Fibroblast of skin of back (primary cell): Measurements from ENCODE around the gene DYNLRB1. TPM values are rescaled to one million over a fixed set of nuclear protein-coding genes. Genes with fewer than 3 reads are reported as not detected.
"Not testable (repeated sequence)": the region's sequence is repeated elsewhere in the genome, so short reads cannot be mapped to it uniquely, and the experiment has no call there.

Experiments used
- DNase-seq: peaks from one replicate; pipeline ENCODE4 v3.0.0-alpha.2; 2013
- polyA plus RNA-seq, 2 experiments: library from polyadenylated mRNA; unstranded; fragments of 120-200 nt; gene quantifications; one replicate each; pipeline ENCODE4 v1.2.1, GENCODE V29; 2013; ENCODE audit not compliant: insufficient read length in 2 of 2

DYNLRB1 gene
- 238 TPM for polyA plus RNA-seq (2013, experiment 1 of 2; ENCODE audit: insufficient read length)
- 234 TPM for polyA plus RNA-seq (2013, experiment 2 of 2; ENCODE audit: insufficient read length)

DNA sequence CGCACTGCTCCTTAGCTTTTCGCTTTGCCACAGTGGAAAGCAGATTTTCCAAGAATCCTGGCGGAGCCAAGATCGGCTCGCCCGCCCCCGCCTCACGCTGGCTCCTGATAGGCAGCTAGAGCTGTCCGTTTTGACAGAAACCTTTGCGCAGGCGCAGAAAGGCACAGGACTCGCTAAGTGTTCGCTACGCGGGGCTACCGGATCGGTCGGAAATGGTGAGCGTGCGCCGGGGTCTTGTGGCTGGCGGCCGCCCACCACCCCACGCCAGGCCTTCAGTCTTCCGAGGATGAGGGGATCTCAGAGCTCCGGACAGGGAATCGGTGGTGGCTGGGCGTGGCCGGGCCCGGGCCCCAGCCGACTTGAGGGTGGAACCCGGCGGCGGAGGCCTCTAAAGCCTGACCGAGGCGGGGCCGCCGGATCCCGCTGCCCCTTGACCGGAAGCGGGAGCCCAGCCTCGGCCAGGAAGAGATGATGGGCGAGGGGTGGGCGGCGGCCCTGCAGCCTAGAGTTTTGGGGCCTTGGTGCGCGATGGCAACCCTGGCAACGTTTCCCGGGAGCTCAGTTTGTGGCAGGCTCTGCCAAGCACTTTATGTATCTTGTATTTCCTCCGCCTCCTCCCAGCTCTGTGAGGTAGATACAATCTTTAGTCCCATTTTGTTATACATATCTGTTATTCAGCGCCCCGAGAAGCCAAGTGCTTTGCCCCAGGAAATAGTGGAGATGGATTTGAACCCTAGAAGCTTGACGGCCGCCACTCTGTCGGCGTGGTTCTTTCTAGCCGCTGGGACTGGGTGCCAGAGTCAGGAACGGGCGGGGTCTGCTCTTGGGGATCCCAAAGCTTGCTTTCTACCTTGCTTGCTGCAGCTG lies at the start of gene DYNLRB1:
Gene DYNLRB1 (plus strand): TSS at position 176 of the 867 bp plus-strand sequence. CDS start 37 bp downstream, at position 213.
- peak; percentile 96 for DNase-seq

- DNase-seq: peak; percentile 23
These were observed 47.3 kb upstream of the DYNLRB1 start for GRCh38 chr20:34468951-34469350.

GRCh38 chr20:34472246-34472925 lies 43.8 kb upstream of the DYNLRB1 start:
- peak; percentile 83 for DNase-seq

DNA sequence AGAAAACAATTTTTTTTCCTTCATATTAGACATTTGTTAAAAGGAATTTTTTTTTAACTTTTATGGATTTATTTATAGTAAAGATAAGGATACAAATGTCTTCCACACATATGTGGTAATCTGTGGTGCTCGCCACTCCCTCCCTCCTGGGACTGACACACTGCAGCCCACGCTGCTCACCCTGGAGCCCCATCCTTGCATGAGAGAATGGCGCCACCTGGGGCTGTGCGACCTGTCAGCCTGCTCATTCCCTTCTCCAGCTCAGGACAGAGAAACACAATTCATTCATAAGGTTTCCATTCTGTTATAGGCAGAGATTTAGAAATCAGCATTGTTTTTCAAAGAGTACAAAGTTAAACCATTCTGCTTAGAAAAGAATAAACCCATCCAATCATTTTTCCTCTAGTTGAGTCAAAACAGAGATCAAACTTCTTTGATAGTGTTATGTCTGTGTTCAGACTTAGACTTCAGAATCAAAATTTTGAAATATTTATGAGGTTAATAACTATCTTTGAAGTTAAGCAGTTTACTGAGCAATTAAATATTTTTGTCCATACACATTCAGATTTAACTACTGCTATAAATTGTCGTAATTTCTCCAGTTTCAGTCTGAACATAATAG lies 42.8 kb upstream of the DYNLRB1 start:
- peak; percentile 54 for DNase-seq

- DNase-seq: peak; percentile 48
These were observed 40.1 kb upstream of the DYNLRB1 start for GRCh38 chr20:34475979-34476736.

- no peak for DNase-seq
These were observed 36.6 kb upstream of the DYNLRB1 start for GRCh38 chr20:34479627-34480026.

GRCh38 chr20:34482154-34482553 lies 34.1 kb upstream of the DYNLRB1 start:
- not testable (repeated sequence) for DNase-seq

DNA sequence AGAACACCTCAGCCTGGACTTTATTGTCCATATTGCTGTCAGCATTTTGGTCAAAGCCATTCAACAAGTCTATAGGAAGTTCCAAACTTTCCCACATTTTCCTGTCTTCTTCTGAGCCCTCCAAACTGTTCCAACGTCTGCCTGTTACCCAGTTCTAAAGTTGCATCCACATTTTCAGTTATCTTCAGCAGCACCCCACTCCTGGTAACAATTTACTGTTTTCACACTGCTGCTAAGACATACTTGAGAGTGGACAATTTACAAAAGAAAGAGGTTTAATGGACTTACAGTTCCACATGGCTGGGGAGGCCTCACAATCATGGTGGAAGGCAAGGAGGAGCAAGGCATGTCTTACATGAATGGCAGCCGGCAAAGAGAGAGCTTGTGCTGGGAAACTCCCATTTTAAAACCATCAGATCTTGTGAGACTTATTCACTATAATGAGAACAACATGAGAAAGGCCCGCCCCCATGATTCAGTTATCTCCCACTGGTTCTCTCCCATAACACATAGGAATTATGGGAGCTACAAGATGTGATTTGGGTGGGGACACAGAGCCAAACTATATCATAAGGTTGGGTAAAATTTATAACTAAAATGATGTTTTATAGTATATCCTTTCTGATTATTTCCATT lies 32.5 kb upstream of the DYNLRB1 start:
- not testable (repeated sequence) for DNase-seq

GRCh38 chr20:34485068-34485634 lies 31.1 kb upstream of the DYNLRB1 start:
- DNase-seq: no peak

GRCh38 chr20:34491226-34491931 lies 24.8 kb upstream of the DYNLRB1 start:
- DNase-seq: no peak

DNA sequence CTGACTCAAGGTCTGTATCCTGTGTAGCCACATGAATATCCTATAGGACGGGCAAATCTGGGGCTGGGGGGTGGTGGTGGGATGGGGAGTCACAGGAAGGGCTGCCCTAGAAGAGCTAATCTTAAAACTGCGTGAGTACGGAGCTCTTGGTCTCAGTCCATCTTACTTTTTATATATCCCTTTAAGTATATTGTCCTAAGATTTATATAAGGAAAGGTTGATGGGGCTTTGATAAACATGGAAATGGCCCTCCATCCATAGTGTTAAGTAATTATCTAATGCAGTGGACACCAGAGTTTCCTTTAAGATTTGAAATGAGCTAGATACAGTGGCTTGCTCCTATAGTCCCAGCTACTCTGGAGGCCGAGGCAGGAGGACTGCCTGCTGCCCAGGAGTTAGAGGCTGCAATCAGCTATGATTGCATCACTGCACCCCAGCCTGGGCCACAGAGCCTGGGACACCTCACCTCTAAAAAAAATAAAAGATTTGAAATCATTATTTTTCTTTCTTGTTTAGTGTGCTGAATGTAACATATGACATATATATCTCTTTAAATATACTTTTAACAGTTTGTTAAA lies 24.2 kb upstream of the DYNLRB1 start:
- DNase-seq: no peak

- DNase-seq: no peak
These were observed 22.6 kb upstream of the DYNLRB1 start for GRCh38 chr20:34493646-34494045.

DNA sequence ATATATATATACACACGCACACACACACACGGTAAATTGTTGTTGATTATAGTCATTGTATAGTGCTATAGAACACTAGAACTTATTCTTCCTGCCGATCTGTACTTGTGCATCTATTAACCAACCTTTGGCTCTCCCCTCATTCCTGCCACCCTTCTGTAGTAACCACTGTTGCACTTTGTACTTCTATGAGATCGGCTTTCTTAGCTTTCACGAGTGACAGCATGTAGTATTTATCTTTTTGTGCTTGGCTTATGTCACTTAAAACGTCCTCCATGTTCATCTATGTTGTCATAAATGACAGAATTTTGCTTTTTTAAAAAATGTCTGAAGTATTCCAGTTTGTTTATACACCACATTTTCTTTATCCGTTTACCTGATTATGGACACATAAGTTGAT lies 20.9 kb upstream of the DYNLRB1 start:
- DNase-seq: no peak

DNA sequence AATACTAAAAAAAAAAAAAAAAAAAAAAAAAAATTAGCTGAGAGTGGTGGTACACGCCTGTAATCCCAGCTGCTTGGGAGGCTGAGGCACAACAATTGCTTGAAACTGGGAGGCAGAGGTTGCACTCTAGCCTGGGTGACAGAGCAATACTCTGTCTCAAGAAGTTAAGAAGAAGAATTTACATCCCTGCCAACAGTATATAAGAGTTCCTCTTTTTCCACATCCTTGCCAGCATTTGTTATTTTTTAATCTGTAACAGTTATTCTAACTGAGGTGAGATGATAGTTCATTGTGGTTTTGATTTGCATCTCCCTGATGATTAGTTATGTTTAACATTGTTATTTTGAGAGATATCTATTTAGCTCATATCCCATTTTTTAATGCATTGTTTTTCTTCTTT lies 20.3 kb upstream of the DYNLRB1 start:
- DNase-seq: no peak

- DNase-seq: not testable (repeated sequence)
These were observed 18.6 kb upstream of the DYNLRB1 start for GRCh38 chr20:34497596-34497995.

DNA sequence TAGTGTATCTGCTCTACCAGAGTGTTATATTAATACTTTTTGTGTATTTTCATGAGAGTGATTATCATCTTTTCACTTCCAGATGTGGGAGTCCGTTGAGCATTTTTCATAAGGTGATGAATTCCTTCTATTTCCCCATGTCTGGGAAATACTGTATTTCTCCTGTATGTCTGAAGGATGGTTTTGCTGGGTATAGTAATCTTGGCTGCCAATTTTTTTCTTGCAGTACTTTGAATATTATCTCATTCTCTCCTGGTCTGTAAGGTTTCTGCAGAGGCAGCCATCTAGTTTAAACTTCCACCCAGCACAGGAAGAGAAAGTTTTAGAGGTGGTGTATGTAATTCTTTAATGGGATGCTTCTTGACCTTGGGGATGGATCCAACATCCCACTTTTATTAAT lies 15.4 kb upstream of the DYNLRB1 start:
- DNase-seq: no peak

GRCh38 chr20:34506480-34506879 lies 9.7 kb upstream of the DYNLRB1 start:
- DNase-seq: no peak

DNA sequence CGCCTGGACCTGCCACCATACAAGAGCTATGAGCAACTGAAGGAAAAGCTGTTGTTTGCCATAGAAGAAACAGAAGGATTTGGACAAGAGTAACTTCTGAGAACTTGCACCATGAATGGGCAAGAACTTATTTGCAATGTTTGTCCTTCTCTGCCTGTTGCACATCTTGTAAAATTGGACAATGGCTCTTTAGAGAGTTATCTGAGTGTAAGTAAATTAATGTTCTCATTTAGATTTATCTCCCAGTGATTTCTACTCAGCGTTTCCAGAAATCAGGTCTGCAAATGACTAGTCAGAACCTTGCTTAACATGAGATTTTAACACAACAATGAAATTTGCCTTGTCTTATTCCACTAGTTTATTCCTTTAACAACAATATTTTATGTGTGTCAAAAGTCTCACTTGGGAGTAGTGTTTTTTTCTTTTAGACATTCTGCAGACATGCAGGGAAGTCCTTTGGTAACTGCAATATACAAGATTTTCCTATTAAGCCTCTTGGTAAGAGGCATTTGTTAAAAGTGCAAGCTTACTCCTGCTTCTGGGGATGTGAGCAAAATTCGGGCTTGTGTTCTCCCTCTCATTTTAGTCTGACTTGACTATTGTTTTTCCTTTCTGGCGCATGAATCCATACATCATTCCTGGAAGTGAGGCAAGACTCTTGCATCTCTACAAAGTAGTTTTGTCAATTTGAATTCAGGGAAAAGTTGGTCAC lies 8.4 kb upstream of the DYNLRB1 start:
- DNase-seq: no peak

GRCh38 chr20:34510575-34510974 lies 5.6 kb upstream of the DYNLRB1 start:
- no peak for DNase-seq

DNA sequence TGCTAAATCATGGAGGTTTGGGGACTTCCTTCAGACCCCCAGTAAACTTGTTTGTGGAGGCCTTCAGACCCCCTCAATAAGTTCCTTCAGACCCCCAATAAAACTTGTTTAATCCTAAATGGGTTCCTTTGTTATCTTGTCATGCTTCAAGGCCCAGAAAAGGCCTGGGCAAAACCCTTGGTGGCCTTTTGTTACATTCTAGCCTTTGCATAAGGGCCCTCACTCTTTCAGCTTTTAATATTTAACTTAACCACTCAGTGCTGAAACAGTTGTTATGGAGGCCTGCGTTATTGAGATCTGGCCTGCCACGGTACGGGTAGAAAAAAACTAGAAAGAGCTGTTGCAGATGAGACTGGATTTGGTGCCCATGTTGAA lies 4.3 kb upstream of the DYNLRB1 start:
- no peak for DNase-seq
